Measurements from ENCODE around the gene P3H1.
A peak's percentile ranks its signal among the peaks of the same experiment; 100 is the strongest.
"Not testable (repeated sequence)": the region's sequence is repeated elsewhere in the genome, so short reads cannot be mapped to it uniquely, and the experiment has no call there.

P3H1 gene, protein sequence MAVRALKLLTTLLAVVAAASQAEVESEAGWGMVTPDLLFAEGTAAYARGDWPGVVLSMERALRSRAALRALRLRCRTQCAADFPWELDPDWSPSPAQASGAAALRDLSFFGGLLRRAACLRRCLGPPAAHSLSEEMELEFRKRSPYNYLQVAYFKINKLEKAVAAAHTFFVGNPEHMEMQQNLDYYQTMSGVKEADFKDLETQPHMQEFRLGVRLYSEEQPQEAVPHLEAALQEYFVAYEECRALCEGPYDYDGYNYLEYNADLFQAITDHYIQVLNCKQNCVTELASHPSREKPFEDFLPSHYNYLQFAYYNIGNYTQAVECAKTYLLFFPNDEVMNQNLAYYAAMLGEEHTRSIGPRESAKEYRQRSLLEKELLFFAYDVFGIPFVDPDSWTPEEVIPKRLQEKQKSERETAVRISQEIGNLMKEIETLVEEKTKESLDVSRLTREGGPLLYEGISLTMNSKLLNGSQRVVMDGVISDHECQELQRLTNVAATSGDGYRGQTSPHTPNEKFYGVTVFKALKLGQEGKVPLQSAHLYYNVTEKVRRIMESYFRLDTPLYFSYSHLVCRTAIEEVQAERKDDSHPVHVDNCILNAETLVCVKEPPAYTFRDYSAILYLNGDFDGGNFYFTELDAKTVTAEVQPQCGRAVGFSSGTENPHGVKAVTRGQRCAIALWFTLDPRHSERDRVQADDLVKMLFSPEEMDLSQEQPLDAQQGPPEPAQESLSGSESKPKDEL

DNA sequence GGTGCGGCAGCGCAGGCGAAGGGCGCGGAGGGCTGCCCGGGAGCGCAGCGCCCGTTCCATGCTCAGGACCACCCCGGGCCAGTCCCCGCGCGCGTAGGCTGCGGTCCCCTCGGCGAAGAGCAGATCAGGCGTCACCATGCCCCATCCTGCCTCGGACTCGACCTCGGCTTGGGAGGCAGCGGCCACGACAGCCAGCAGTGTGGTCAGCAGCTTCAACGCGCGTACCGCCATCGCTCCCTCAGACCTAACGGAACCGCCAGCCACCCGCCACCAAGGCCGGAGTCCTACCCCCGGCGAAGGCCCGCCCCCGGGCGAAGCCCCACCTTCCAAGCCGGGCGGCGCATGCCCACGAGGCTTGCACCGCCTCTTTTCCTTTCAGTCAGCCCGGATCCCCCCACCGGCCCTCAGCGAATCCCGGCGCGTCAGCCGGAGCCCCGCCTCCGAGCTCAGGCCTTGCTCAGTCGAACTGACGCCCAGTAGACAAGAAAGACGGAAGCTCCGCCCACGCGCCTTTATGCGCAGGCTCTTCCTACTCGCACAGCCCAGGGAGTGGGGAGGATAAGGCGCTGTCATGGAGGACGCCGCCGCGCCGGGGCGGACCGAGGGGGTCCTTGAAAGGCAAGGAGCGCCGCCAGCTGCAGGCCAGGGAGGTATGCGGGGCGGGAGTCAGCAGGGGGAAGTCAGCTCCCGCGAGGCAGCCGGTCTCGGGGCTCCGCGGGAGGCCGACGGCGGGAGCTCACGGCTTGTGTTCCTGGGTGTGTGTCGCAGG, at the start of gene P3H1, which contains the start of gene C1orf50:
P3H1 (minus strand) TSS at position 288 of the 769 bp plus-strand sequence; CDS start at position 231, 57 bp downstream.
C1orf50 (plus strand) TSS at position 509 of the 769 bp plus-strand sequence; CDS start at position 572, 63 bp downstream.
- DNase-seq = peak; percentile 99

DNA sequence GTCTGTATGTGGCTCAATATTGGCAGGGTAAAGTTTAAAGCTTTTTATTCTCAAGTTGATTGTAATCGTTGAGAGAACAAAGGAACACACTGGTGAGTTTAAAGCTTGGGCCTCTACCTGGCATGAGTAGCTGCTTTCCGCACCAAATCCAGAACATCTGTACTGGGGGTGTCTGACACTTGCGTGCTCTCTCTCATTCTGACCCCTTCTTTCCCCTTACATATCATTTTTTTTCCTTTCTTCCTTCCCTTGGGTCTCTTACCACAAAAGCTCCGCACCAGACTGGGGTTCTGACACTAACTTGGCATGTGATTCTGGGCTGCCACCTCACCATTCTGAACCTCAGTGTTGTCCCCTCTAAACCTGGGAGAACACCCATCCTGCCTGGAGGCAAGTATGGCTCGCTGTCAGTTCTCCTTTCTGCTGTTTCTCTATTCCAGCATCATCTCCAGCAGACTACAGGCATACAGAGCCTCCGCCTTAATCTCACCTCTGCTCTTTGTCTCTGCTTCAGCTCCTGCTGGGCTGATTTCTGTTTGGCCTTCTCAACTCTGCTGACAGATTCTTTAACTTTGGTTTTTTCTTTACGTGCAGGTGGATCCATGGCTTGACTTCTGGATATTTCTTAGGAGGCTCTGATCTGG, 49.2 kb upstream of the P3H1 start:
- peak; percentile 71 for DNase-seq

DNA sequence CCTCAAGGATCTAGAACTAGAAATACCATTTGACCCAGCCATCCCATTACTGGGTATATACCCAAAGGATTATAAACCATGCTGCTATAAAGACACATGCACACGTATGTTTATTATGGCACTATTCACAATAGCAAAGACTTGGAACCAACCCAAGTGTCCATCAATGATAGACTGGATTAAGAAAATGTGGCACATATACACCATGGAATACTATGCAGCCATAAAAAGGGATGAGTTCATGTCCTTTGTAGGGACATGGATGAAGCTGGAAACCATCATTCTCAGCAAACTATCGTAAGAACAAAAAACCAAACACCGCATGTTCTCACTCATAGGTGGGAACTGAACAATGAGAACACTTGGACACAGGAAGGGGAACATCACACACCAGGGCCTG, 48.0 kb upstream of the P3H1 start:
- not testable (repeated sequence) for DNase-seq

DNA sequence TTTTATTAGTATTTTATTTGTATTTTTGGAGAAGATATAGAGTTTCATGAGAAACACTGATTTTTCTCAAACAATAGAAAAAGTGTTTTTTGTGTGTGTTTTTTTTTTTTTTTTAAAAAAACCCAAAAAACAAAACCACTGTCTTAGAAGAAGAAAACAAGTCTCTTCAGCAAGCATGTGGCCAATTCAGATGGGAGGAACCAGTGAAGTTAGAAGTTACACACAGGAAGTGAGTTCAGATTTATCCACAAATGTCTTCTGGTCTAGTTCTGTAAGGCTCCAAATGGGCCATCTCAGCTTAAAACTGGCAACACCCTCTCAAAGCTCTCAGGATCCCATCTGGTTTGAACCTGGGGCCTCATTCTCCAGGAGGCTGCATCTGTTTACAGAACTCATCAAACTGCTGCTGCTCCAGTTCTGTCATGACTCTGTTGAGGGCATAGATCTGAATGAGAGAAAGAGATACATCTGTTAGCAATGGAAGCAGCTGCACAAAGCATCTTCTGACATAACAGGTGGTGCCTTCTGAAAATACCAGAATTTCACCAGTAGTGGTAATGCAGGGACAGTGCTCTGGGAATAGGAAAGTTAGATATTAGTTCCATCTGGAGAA, 40.3 kb upstream of the P3H1 start:
- DNase-seq = no peak

DNA sequence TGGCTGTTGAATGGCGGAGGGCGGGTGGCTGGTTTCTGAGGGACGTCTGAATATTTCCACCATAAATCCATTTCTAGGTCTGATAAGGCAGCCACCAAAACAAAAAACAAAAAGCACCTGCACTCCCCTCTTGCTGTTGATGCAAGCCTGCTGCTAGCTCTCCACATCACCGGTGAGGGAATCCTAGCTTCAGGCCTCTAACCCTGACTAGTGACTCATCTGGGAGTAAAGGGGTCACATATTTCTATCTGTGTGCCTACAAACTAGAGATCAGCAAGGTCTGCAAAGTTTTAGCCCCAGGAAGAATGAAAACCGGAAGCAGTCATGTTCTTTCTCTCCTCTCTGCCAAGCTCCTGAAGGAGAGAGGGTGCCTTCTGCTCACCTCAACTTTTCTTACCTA, 39.8 kb upstream of the P3H1 start:
- no peak for DNase-seq

DNA sequence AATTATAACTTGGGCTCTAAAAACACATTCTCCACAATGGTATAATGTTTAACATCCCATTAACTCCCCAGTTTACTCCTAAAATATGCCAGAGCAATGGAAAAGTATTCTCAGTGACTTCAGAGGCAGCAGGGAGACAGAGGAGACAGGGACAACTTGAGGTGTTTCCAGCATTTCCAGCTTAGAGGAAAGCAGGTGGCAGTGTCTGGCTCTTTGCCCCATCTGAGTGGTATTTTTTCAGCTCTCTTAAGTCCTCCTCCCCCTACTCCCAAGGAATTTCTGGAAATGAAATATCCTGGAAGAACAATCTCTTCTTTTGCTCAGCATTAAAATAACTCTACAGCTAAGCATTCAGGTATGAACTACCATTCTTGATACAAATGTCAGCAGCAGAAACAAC, 39.3 kb upstream of the P3H1 start:
- DNase-seq = no peak

DNA sequence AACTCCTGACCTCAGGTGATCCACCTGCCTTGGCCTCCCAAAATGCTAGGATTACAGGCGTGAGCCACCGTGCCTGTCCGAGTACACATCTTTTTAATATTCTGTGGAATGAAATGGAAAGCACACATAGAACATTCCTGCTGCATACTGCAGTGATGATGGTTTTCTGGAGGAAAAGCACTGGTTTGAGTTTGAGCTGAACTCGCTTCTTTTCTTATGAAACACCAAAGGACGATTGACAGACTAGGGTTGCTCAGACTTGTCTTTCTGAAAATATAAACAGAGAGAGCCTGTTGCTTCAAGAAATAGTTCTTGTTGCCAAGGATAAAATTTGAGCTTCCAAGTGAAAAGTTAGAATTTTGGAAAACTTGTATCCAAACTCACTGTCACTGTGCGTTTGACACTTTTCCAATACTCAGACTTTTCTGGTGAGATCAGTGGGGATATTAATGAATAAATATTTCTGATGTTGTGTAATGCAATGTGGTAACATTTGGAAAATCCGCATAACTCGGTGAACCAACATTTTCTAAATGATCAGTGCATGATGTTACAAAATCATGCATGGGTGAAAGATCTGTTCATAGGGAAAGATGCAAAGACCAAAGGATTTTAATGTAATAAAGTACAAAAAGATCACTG, 35.1 kb upstream of the P3H1 start:
- no peak for DNase-seq

DNA sequence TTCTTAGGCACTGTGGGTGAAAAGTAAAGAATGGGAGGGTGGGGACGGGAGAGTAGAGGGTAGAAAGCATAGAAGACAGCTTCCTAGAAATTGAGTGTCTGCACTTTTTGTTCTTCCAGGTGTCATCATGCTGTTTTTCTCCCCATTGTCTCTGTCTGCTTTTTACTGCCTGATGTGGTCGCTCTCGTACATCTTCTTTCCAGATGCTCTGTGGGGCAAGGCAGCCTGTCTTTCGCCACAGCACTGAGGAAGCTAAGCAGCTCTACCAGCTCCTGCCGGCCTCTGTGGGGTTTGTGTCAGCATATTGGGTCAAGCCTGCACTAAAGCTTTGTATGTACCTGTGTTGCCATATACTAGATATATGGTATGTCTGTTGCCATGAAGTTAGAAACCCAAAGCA, 31.2 kb upstream of the P3H1 start:
- DNase-seq = no peak

DNA sequence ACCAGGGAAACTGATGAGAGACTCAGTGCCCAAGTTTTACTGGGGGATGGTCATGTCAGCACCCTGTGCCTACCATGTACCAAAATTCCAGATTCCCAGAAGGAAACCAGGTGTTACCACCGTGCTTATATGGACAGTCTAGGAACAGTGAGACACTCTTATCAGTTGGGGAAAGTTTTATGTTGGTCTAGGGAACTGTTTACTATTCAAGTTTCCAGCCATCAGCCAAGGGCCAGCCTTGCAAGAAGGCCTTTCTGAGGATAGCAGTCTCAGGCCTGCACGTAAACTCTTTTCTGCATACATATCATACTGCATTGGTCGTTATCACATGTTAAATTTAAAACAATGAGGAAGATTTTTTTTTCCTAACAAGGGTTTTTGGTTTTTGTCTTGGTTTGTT, 30.6 kb upstream of the P3H1 start:
- no peak for DNase-seq

DNA sequence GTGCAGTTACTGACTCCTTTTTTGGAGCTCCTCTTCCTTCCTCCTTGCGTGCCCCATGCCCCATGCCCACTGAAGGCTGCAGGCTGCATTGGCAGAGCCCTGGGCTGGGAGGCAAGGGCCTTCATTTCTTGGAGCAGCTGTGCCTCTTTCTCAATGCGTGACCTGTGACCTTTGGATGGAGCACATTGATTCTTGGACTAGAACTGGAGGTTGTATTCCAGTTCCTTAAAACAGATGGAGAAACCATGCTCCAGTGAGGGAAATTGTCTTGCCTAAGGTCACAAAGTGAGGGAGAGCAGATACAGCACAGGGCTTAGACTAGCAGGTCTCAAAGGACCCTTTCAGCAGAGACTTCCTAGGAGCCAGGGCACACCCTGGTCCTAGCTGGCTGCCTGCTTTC, 27.0 kb upstream of the P3H1 start:
- no peak for DNase-seq

DNA sequence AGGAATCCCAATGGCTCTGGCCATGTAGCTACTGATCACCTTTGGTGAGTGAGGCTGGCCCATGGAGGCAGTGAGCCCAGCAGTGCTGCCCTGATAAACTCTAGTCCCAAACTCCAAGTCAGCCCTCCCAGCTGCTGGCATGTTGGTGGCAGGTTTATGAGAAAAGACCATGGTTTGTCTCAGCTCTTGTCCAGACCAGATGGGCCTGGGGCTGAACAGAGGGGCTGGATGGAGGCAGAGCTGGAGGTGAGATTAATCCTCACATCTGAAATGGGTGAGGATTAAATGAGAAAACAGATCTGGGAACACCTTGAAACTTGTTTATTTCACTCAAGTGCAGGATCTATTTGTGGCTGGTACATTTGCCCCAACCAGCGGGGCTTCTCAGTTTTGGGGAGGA, 21.2 kb upstream of the P3H1 start:
- DNase-seq = no peak

DNA sequence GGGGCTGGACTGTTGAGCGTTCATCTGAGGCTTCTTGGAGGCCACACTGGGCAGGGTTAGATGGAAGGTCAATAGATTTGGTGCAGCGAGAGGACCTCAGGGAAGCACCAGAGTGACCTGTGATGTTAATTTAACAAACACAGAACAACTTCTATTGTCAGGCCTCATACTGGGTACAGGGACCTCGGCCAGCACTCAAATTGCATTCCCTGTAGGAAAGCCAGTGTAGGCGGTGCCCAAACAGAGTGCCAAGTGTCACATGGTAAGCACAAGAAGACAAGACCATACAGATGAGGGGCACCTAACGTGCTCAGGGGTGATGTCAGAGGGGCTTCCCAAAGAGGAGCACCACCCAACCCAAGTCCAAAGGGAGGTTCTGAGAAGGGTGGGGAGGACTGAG, 19.3 kb upstream of the P3H1 start:
- DNase-seq = no peak

DNA sequence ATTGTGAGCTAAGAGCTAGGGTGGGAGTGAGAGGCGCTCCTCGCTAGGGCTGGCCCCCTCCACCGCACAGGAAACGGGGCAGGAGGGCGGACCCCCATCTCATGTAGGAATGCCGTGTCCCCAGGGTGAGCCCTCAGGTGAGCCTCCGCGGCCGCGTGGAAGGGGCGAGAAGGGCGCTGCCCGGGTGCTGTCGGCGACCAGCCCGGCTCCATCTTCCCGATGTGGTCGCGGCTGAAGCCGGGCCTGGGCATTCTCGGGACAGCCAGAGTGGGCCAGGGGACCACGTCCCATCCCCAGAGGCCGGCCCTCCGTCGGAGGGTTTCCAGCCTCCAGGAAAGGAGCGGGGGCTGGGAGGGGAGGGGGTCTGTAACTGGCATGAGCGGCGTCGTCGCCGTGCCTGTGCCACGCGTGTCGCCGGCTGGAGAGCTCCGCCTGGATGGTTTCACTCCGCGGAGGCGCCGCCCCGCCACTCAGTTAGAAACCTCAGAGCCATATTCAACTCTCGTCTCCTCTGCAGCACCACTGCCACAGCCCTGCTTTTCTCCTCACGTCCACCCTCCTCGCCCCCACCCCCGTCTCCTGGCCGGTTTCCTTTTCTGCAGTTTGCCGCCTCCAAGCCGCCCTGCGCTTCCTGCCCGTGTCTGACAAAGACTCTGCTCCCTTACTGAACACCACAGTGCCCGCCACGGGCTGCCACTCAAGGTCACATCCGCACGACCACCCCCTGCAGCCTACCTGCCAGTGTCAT, 18.3 kb upstream of the P3H1 start, which contains the start of gene TMEM269:
TMEM269 (plus strand) TSS at position 46 of the 748 bp plus-strand sequence. CDS start 4,903 bp downstream, outside the sequence.
- DNase-seq = no peak

DNA sequence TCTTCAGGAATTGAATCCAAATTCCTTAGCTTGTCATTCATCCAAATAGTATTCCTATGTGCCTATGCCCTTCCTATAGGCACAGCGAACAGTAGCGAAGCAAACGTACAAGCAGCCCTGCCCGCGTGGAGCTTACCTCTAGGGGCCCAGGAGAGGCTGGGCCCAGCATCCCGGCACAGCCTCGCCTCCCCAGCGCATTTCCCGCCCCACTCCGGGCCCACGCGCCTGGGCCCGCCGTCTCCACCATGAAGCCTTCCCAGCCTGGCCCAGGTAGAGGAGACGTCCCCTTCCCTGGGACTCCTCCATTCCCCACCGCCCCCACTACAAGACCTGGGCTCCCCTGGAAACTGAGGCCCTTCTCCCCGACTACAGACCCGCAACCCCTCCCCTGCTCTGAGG, 17.7 kb upstream of the P3H1 start:
- DNase-seq = no peak

DNA sequence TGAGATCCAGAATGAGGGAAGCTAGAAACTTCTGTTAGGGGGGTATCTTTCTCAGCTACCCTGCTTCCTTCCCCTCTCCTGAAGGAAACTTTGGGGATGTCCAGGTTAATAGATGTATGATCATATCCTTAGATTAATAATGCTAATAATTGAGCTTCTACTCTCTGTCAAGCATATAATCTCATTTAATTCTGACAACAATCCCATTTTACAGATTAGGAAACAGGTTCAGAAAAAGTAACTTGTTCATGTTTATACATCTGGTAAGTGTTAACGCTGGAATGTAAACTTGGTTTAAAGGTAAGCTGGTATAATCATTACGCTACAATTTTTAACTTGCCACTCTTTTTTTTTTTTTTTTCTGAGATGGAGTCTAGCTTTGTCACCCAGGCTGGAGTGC, 16.3 kb upstream of the P3H1 start:
- DNase-seq = no peak

DNA sequence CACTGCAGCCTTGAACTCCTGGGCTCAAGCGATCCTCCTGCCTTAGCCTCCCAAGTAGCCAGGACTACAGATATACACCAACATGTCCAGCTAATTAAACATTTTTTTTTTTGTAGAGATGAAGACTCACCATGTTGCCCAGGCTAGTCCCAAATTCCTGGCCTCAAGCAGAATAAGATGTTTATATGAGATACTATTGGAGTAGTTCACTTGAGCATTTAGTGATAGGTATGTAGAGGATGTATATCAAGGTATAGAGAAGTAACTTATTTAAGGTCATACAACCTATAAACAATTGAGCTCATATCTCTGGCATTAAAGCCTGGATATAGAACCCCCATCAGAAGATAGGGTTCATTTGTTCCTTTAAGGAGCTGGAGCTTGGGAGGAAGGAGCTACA, 13.3 kb upstream of the P3H1 start:
- DNase-seq = no peak

DNA sequence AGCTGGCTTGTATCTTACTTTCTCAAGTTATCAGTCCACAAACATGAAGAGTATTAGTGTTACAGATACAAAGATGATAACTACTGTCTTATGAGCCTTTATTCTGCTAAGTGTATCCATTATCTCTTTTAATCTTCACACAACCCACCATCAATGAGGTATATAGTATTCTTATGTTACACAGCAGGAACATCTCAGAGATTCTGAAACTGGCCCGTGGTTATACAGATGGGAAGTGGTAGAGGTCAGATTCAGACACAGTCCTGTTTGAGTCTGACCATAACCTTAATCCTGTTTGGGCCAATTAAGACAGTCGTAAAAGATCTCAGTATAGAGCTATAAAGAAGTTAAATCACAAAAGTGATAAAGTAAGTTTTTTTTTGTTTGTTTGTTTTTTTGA, 12.9 kb upstream of the P3H1 start:
- DNase-seq = no peak

DNA sequence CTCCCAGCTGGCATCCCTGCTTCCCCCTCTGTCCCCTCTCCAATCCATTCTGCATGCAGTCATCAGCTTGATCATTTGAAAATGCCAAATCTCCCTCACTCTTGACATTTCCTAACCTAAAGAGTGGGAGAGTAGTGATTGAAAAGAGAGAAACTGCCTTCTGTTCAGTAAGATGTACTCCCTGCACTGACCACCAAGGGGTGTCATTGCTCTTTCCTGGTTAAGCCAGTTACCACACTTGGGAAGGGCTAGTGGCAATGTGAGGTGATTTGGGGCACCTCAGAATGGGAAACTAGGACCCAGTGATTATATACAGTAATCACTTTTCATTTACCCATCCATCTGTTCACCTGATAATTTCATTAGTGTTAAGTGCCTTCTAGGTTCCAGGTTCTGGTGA, 11.0 kb upstream of the P3H1 start:
- peak; percentile 4 for DNase-seq

DNA sequence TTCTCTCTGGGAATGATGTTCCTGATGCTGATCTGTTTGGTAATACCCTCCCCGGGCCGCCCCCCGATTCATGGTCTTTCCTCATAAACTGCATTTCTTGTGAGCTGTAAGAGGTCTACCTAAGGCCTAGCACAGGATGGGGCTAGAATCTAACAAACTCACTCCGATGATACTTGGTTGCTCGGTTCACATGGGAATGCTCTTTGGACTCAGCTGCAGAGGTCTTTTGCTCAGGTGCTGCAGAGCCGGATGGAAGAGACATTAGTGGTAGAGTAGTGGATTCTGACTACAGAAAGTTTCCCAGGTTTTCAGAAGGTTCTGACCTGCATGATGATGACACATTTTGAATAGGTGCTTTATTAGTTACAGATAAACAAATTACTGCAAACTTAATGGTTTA, 9.7 kb upstream of the P3H1 start:
- DNase-seq = no peak

DNA sequence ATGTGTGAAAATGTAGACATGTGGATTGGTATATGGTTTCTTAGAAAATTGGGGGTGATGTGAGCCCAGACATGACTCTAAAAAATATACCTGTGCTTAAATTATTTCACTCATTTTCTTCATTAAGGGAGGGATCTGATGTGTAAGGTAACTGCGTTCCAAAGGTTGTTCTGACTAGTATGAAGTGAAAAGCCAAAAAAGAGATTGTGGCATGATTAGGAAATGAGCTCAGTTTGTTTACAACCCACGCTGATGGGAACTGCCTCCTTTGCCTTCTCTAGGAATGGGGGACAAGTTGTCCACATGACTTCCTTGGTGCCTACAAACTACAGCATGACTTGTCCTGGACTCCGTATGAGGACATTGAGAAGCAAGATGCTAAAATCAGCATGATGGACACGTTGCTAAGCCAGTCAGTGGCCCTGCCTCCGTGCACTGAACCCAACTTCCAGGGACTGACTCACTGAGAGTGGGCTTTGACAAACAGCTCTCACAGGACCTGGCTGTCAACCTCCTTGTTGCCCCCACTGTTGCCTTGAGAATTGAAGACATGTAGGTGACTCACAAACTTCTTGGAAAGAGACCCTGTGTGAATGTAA, 8.2 kb upstream of the P3H1 start:
- DNase-seq = no peak

DNA sequence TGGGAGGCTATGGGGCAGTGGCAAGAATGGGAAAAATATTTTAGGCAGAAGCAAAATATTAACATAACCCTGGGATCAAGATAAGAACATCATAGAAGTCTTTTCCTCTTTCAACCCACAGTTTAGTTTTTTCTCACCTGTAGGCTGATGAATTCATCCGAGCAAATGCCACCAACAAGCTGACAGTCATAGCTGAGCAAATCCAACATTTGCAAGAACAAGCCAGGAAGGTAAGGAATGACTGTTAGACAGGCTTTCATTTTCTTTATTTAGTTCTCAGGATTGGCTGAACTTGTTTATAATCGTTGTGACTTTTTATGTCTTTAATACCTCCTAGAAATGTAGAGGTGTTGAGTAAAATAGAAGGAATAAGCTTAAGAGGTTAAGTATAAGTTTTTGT, 6.6 kb upstream of the P3H1 start:
- DNase-seq = no peak
